IMR-90 (cell line): ENCODE measurements around the gene ABR. TPM values are rescaled to one million over a fixed set of nuclear protein-coding genes. Genes with fewer than 3 reads are reported as not detected.

Experiments used
- ATAC-seq: fragments of 200-7000 bp; cut with Tn5 transposase; 2 replicates; pipeline ENCODE4 v1.9.1; 2020; ENCODE audit warnings: low read depth, mild to moderate bottlenecking, moderate library complexity
- BruUV-seq: library from RNA; stranded (reverse); fragments of 400-500 nt; replicated peaks from 2 replicates; lab custom pipeline; 2021; lab: Mats Ljungman, UMichigan
- CTCF ChIA-PET: fragments of 300-600 bp; formaldehyde crosslinking; extraction: SDS; loops from one replicate; lab custom pipeline; 2021; ENCODE audit warnings: antibody characterized with exemption; lab: Yijun Ruan, JAX
- POLR2A ChIA-PET: fragments of 300-600 bp; sonication (Branson Sonifier 250); formaldehyde crosslinking; loops from one replicate; lab custom pipeline; 2022; ENCODE audit warnings: antibody characterized with exemption; ENCODE audit not compliant: unreplicated experiment; lab: Charles Lee
- DNase-seq: peaks from one replicate; pipeline ENCODE4 v3.0.0; 2013
- H2AFZ ChIP-seq: replicated peaks from 2 replicates; pipeline ENCODE3; 2013; ENCODE audit warnings: low read length, mild to moderate bottlenecking; ENCODE audit not compliant: poor library complexity
- H2AK5ac ChIP-seq: 2 replicates; pipeline ENCODE4 v1.6.1; 2013; ENCODE audit warnings: low read depth, low read length, inconsistent platforms
- H2AK9ac ChIP-seq: replicated peaks from 2 replicates; pipeline ENCODE3; 2013; ENCODE audit warnings: mild to moderate bottlenecking, low read depth, low read length, moderate library complexity; ENCODE audit not compliant: poor library complexity
- H2BK120ac ChIP-seq: 2 replicates; pipeline ENCODE4 v1.6.1; 2013; ENCODE audit warnings: low read depth, low read length, inconsistent platforms
- H2BK15ac ChIP-seq: 3 replicates; pipeline ENCODE4 v1.6.1; 2013; ENCODE audit warnings: low read depth, low read length, inconsistent platforms
- H2BK20ac ChIP-seq: 2 replicates; pipeline ENCODE4 v1.6.1; 2013; ENCODE audit warnings: low read depth, mild to moderate bottlenecking, inconsistent platforms, low read length, moderate library complexity
- H2BK5ac ChIP-seq: 2 replicates; pipeline ENCODE4 v1.6.1; 2013; ENCODE audit warnings: mild to moderate bottlenecking, low read depth, low read length, inconsistent platforms; ENCODE audit not compliant: poor library complexity, severe bottlenecking
- H3K14ac ChIP-seq: replicated peaks from 2 replicates; pipeline ENCODE4 v1.6.1; 2013; ENCODE audit warnings: low read depth, low read length, inconsistent platforms
- H3K18ac ChIP-seq: 2 replicates; pipeline ENCODE4 v1.6.1; 2013; ENCODE audit warnings: low read depth, low read length, control low read depth
- H3K23ac ChIP-seq: 2 replicates; pipeline ENCODE4 v1.6.1; 2013; ENCODE audit warnings: low read depth, low read length, inconsistent platforms
- H3K27ac ChIP-seq: 2 replicates; pipeline ENCODE4 v1.5.1; 2013; ENCODE audit warnings: mild to moderate bottlenecking, control low read depth, low read length; ENCODE audit not compliant: insufficient read depth
- H3K27me3 ChIP-seq: 2 replicates; pipeline ENCODE4 v1.6.1; 2013; ENCODE audit warnings: low read length; ENCODE audit not compliant: control insufficient read depth, insufficient read depth
- H3K36me3 ChIP-seq: 2 replicates; pipeline ENCODE4 v1.6.1; 2013; ENCODE audit warnings: low read length, mixed read lengths; ENCODE audit not compliant: control insufficient read depth, insufficient read depth
- H3K4ac ChIP-seq: 2 replicates; pipeline ENCODE4 v1.6.1; 2013; ENCODE audit warnings: low read depth, low read length, inconsistent platforms
- H3K4me1 ChIP-seq: 2 replicates; pipeline ENCODE4 v1.6.1; 2013; ENCODE audit warnings: low read length, mixed read lengths; ENCODE audit not compliant: control insufficient read depth, insufficient read depth
- H3K4me2 ChIP-seq: 2 replicates; pipeline ENCODE4 v1.6.1; 2013; ENCODE audit warnings: low read depth, mild to moderate bottlenecking, control low read depth, low read length, moderate library complexity
- H3K4me3 ChIP-seq: 2 replicates; pipeline ENCODE4 v1.5.1; 2013; ENCODE audit warnings: low read depth, mild to moderate bottlenecking, control low read depth, low read length, moderate library complexity; ENCODE audit not compliant: insufficient read depth
- H3K56ac ChIP-seq: 2 replicates; pipeline ENCODE4 v1.6.1; 2013; ENCODE audit warnings: low read length, inconsistent platforms; ENCODE audit not compliant: insufficient read depth; ENCODE audit errors: extremely low read depth
- H3K79me1 ChIP-seq, 2 experiments: 2 replicates each; pipeline ENCODE4 v1.6.1; 2013; ENCODE audit warnings: low read length in 2 of 2, inconsistent platforms in 1 of 2, low read depth in 1 of 2
- H3K9ac ChIP-seq: 2 replicates; pipeline ENCODE4 v1.6.1; 2013; ENCODE audit warnings: low read depth, low read length, control low read depth
- H3K9me1 ChIP-seq: 2 replicates; pipeline ENCODE4 v1.6.1; 2013; ENCODE audit warnings: low read length, inconsistent platforms; ENCODE audit not compliant: insufficient read depth
- H3K9me3 ChIP-seq: 2 replicates; pipeline ENCODE4 v1.6.1; 2013; ENCODE audit warnings: low read length; ENCODE audit not compliant: control insufficient read depth, insufficient read depth
- H4K20me1 ChIP-seq: 2 replicates; pipeline ENCODE4 v1.6.1; 2013; ENCODE audit warnings: low read length, inconsistent platforms; ENCODE audit not compliant: insufficient read depth
- H4K5ac ChIP-seq: 2 replicates; pipeline ENCODE4 v1.6.1; 2013; ENCODE audit warnings: mild to moderate bottlenecking, low read depth, low read length, control low read depth
- H4K8ac ChIP-seq, 2 experiments: 2 replicates each; pipeline ENCODE4 v1.6.1; 2013; ENCODE audit warnings: low read depth in 2 of 2, low read length in 2 of 2, control low read depth in 1 of 2, inconsistent platforms in 1 of 2
- H4K91ac ChIP-seq: 2 replicates; pipeline ENCODE4 v1.6.1; 2013; ENCODE audit warnings: low read depth, low read length, inconsistent platforms; ENCODE audit not compliant: insufficient read depth
- NFE2L2 ChIP-seq: fragments of 150-350 bp; IDR thresholded peaks from 2 replicates; pipeline ENCODE4 v1.6.1; 2016; ENCODE audit warnings: low read depth, mild to moderate bottlenecking, low read length
- WGBS, 2 experiments: methylation state at CpG; one replicate each; pipeline versions ENCODE4 v1.1.5 to v1.1.7; 2013; ENCODE audit warnings: missing lambda C conversion rate in 2 of 2; ENCODE audit not compliant: insufficient read length in 1 of 2; ENCODE audit errors: extremely low coverage in 2 of 2; 5-methylcytosine and 5-hydroxymethylcytosine counted together
- dilution Hi-C: fragments of 300-500 bp; cut with HindIII; formaldehyde crosslinking; loops from one replicate; pipeline ENCODE4 v1.14.3; 2018; ENCODE audit warnings: low sequenced_read_pairs; ENCODE audit not compliant: unreplicated experiment
- in situ Hi-C: fragments of 300-500 bp; cut with MboI; formaldehyde crosslinking; loops from 3 replicates; pipeline ENCODE4 v1.14.3; 2019; ENCODE audit warnings: low sequenced_read_pairs, inconsistent platforms, mixed read lengths
- intact Hi-C: fragments of 100-400 bp; cut with micrococcal nuclease; formaldehyde crosslinking; loops from 2 replicates; pipeline ENCODE4 v1.10.0; 2022
- polyA plus RNA-seq, 3 experiments: library from polyadenylated mRNA; depleted of rRNA; stranded (reverse); fragments of >200 nt; gene quantifications; 2 replicates each; pipeline ENCODE4 v1.2.3, GENCODE V29; 2012; ENCODE audit warnings: low replicate concordance in 1 of 3
- total RNA-seq: library from RNA; depleted of rRNA; stranded (reverse); fragments of >200 nt; gene quantifications from 2 replicates; pipeline ENCODE4 v1.2.3, GENCODE V29; 2012
- TF ChIP-seq, protein P1 (sequence below): conservative IDR thresholded peaks from 2 replicates; pipeline ENCODE4 v1.5.1; 2012; ENCODE audit warnings: mild to moderate bottlenecking, low read depth, low read length, improper control_type of control experiment

The ABR gene
- total and polyA plus RNA-seq, 2 of the 4 experiments (the other 2 are of a cell fraction), result 28.3 to 79.7 TPM

DNA sequence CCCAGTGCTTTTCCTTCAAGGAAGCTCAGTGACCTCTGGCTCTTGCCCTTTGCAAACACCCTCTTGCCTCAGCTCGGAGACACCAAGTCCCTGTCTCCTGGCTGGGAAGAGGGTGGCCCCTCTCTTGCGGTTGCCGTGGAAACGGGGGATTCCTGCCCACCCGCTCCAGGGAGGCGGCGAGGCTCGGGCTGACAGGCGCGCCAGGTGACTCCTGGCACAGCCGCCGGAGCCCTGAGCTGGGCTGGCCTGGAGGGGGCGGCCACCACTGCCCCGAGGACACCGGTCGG lies 71.4 kb downstream of the ABR start:
- WGBS, 2 experiments, result 0% methylated on average over 1 of the region's 16 CpGs; no CpG with 5 or more reads in 1 of the 2 experiments
- Histone ChIP-seq H3K9me3 (no peaks in the 10 kb centered on the region), H2BK15ac (no peak overlapping the region; the same call in 2 of the 3 replicates), H2BK120ac (peak overlapping the region; percentile 47), H3K79me1 (peaks cover 9 to 81% of the 10 kb centered on the region in 2 experiments), H3K56ac (no peak overlapping the region), H4K5ac (no peak overlapping the region), H3K27ac (no peak overlapping the region; the same call in 1 of the 2 replicates), H3K27me3 (no peaks in the 10 kb centered on the region), H3K4me3 (peak overlapping the region; percentile 60), H3K23ac (peak overlapping the region; percentile 90), H4K20me1 (peaks cover 28% of the 10 kb centered on the region), H3K4me2 (peak overlapping the region; percentile 71), H2BK20ac (no peak overlapping the region), H3K18ac (no peak overlapping the region), H4K8ac (peak overlapping the region; percentile 43 to 52; a peak in 3 of 4 replicates), H2AK9ac (peak overlapping the region; percentile 99), H2AK5ac (peak overlapping the region; percentile 93), H3K14ac (peak overlapping the region; percentile 62), H2AFZ (peak overlapping the region; percentile 95), H4K91ac (peak overlapping the region; percentile 45; the same call in 1 of the 2 replicates), H3K9me1 (peaks cover 24% of the 10 kb centered on the region), H3K36me3 (peaks cover 11% of the 10 kb centered on the region; the same call in 1 of the 2 replicates), H3K4me1 (peaks cover 28% of the 10 kb centered on the region), H3K9ac (peak overlapping the region; percentile 40), H2BK5ac (peak overlapping the region; percentile 73), H3K4ac (peak overlapping the region; percentile 90)
- POLR2A ChIA-PET, result no interaction called here
- intact Hi-C loops (no loop called here), dilution Hi-C loops (no loop called here), in situ Hi-C loops (no loop called here)
- BruUV-seq, result no TSS peak
- no peak for DNase-seq
- TF ChIP-seq, protein P1, sequence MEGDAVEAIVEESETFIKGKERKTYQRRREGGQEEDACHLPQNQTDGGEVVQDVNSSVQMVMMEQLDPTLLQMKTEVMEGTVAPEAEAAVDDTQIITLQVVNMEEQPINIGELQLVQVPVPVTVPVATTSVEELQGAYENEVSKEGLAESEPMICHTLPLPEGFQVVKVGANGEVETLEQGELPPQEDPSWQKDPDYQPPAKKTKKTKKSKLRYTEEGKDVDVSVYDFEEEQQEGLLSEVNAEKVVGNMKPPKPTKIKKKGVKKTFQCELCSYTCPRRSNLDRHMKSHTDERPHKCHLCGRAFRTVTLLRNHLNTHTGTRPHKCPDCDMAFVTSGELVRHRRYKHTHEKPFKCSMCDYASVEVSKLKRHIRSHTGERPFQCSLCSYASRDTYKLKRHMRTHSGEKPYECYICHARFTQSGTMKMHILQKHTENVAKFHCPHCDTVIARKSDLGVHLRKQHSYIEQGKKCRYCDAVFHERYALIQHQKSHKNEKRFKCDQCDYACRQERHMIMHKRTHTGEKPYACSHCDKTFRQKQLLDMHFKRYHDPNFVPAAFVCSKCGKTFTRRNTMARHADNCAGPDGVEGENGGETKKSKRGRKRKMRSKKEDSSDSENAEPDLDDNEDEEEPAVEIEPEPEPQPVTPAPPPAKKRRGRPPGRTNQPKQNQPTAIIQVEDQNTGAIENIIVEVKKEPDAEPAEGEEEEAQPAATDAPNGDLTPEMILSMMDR, result 0 out of 2 replicates have a peak, but pooled peaks have one; percentile 3
- TF ChIP-seq NFE2L2, result no peak
- no peak for ATAC-seq
- CTCF ChIA-PET, result interaction anchor here (0.7 kb wide), 1 partner anchor 408 kb away, joined by 5 read pairs; no protein-coding TSS in a partner anchor
